CD4-positive, CD25-positive, alpha-beta regulatory T cell (primary cell): Measurements from ENCODE around the gene KLF3. TPM values are rescaled to one million over a fixed set of nuclear protein-coding genes. Genes with fewer than 3 reads are reported as not detected.

Experiments
- ATAC-seq, 2 donors: fragments of 150-1000 bp; cut with Tn5 transposase; one replicate each; pipeline ENCODE4 v1.10.0; 2021; ENCODE audit warnings: low read depth in 2 of 2, moderate number of reproducible peaks in 2 of 2, moderate library complexity in 1 of 2
- DNase-seq, 3 donors: peaks; one replicate each; pipeline versions ENCODE4 v3.0.0 to v3.0.0-alpha.2; 2012 to 2022; ENCODE audit warnings: mixed read lengths in 1 of 3
- H3K27ac ChIP-seq: one replicate; pipeline ENCODE4 v1.7.0; 2013; ENCODE audit warnings: mild to moderate bottlenecking, low read length; ENCODE audit not compliant: insufficient read depth, poor library complexity, severe bottlenecking
- H3K27me3 ChIP-seq: one replicate; pipeline ENCODE4 v1.7.0; 2013; ENCODE audit warnings: low read length; ENCODE audit not compliant: control insufficient read depth, insufficient read depth
- H3K36me3 ChIP-seq: one replicate; pipeline ENCODE4 v1.7.0; 2013; ENCODE audit warnings: mild to moderate bottlenecking, low read length, moderate library complexity; ENCODE audit not compliant: control insufficient read depth, insufficient read depth
- H3K4me1 ChIP-seq: 2 replicates; pipeline ENCODE4 v1.7.0; 2013; ENCODE audit warnings: mild to moderate bottlenecking, low read length; ENCODE audit not compliant: insufficient read depth, control insufficient read depth, poor library complexity, severe bottlenecking
- H3K4me3 ChIP-seq: one replicate; pipeline ENCODE4 v1.7.0; 2013; ENCODE audit warnings: low read depth, mild to moderate bottlenecking, low read length, moderate library complexity
- H3K9me3 ChIP-seq, 2 experiments: 1 replicate in 1 of 2; 2 replicates in 1 of 2; pipeline ENCODE4 v1.7.0; 2013; ENCODE audit warnings: low read length in 2 of 2, mild to moderate bottlenecking in 1 of 2, moderate library complexity in 1 of 2; ENCODE audit not compliant: control insufficient read depth in 2 of 2
- H3K27ac Mint-ChIP-seq, 3 donors: one replicate each; pipeline ENCODE4 v1.8.0; 2020 to 2022; ENCODE audit warnings: mild to moderate bottlenecking in 3 of 3, mixed read lengths in 3 of 3, moderate library complexity in 2 of 3
- H3K27me3 Mint-ChIP-seq: one replicate; pipeline ENCODE4 v1.8.0; 2022; ENCODE audit warnings: mild to moderate bottlenecking, mixed read lengths
- H3K36me3 Mint-ChIP-seq: one replicate; pipeline ENCODE4 v1.8.0; 2020; ENCODE audit warnings: mixed read lengths
- H3K4me1 Mint-ChIP-seq, 4 donors: one replicate each; pipeline ENCODE4 v1.8.0; 2020 to 2022; ENCODE audit warnings: mixed read lengths in 4 of 4, mild to moderate bottlenecking in 1 of 4
- H3K4me3 Mint-ChIP-seq, 4 donors: one replicate each; pipeline ENCODE4 v1.8.0; 2020 to 2022; ENCODE audit warnings: mild to moderate bottlenecking in 4 of 4, mixed read lengths in 4 of 4, moderate library complexity in 3 of 4
- H3K9me3 Mint-ChIP-seq, 7 donors: one replicate each; pipeline ENCODE4 v1.8.0; 2020 to 2022; ENCODE audit warnings: mixed read lengths in 7 of 7, mild to moderate bottlenecking in 3 of 7, moderate library complexity in 2 of 7
- polyA plus RNA-seq, 4 donors: library from polyadenylated mRNA; unstranded; fragments of 300-500 nt; fragmentation: Illumina TruSeq; gene quantifications; one replicate each; pipeline ENCODE4 v1.2.3, GENCODE V29; 2021
- total RNA-seq: library from RNA; stranded (reverse); gene quantifications from one replicate; pipeline ENCODE4 v1.2.3, GENCODE V29; 2022

Gene KLF3
- total and polyA plus RNA-seq, 5 donors from 2014 or later, result 74.9 to 126 (median 87.0) TPM

GRCh38 chr4:38634047-38634759 is 29.8 kb upstream of the KLF3 start:
- Histone ChIP-seq H3K4me3 (no peak overlapping the region), H3K27ac (no peak overlapping the region), H3K9me3 (no peaks in the 10 kb centered on the region), H3K27me3 (peaks cover 7% of the 10 kb centered on the region), H3K36me3 (no peaks in the 10 kb centered on the region), H3K4me1 (no peaks in the 10 kb centered on the region)
- H3K4me1 Mint-ChIP-seq, result peaks cover 0 to 8% (median 2%) of the 10 kb centered on the region in 4 donors
- H3K27ac Mint-ChIP-seq, result peak overlapping the region in 2 of 3 donors; percentile 3 to 79
- peaks cover 0 to 1% (median 0%) of the 10 kb centered on the region in 7 donors for H3K9me3 Mint-ChIP-seq
- no peak for DNase-seq
- no peak for ATAC-seq
- peaks cover 16% of the 10 kb centered on the region for H3K27me3 Mint-ChIP-seq
- H3K4me3 Mint-ChIP-seq, result no peak overlapping the region
- no peaks in the 10 kb centered on the region for H3K36me3 Mint-ChIP-seq

DNA sequence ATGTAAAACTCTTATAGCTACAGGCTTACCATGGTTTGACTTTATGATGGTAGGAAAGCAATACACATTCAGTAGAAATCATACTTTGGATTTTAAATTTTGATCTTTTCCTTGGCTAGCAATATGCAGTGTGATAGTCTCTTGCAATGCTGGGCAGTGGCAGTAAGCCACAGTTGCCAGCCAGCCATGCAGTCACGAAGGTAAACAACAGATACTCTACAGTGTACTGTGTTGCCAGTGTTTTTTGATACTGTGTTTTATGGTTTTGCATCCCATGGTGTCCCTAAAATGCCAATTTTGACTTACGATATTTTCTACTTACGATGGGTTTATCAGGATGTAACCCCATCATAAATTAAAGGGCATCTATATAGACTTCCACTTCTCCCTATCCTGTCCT is 24.8 kb upstream of the KLF3 start:
- H3K36me3 Mint-ChIP-seq, result peaks cover 10% of the 10 kb centered on the region
- DNase-seq, result no peak

DNA sequence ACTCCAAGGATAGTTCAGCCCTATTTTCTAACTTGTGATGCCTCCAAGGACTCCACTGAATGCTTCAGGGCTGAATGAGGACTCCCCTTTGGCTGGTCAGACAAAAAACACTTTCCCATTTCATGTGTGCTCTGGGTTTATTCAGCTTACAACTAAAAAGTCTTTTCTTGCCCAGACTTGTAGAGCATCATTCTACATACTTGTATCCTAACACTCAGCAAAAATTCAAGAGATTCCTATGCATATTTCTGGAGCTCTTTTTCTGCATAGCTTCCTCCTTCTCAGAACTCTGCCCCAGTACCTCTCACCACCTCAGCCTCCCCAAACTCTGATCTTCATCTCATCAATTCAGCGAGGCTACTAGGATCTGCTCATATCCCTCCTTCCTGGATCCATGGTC is 22.2 kb upstream of the KLF3 start:
- Mint-ChIP-seq H3K4me3 (no peak overlapping the region), H3K27me3 (peaks cover 51% of the 10 kb centered on the region), H3K27ac (no peak overlapping the region), H3K36me3 (peaks cover 17% of the 10 kb centered on the region), H3K4me1 (peaks cover 3 to 6% (median 5%) of the 10 kb centered on the region in 4 donors), H3K9me3 (peaks cover 0 to 15% (median 0%) of the 10 kb centered on the region in 7 donors)
- Histone ChIP-seq H3K4me1 (no peaks in the 10 kb centered on the region), H3K27ac (no peak overlapping the region), H3K4me3 (no peak overlapping the region), H3K9me3 (peaks cover 0 to 3% of the 10 kb centered on the region in 2 experiments), H3K27me3 (peaks cover 20% of the 10 kb centered on the region), H3K36me3 (no peaks in the 10 kb centered on the region)
- ATAC-seq, result no peak
- no peak for DNase-seq

More for the DNA sequence above, 24.8 kb upstream of the KLF3 start:
- peaks cover 0 to 15% (median 0%) of the 10 kb centered on the region in 7 donors for H3K9me3 Mint-ChIP-seq
- no peak for ATAC-seq
- peaks cover 0 to 5% (median 4%) of the 10 kb centered on the region in 4 donors for H3K4me1 Mint-ChIP-seq
- H3K27ac ChIP-seq, result no peak overlapping the region
- no peaks in the 10 kb centered on the region for H3K36me3 ChIP-seq
- no peak overlapping the region for H3K4me3 ChIP-seq
- H3K27ac Mint-ChIP-seq, result no peak overlapping the region
- H3K27me3 ChIP-seq, result peaks cover 20% of the 10 kb centered on the region
- no peaks in the 10 kb centered on the region for H3K4me1 ChIP-seq
- peaks cover 0 to 3% of the 10 kb centered on the region in 2 experiments for H3K9me3 ChIP-seq
- H3K4me3 Mint-ChIP-seq, result no peak overlapping the region
- peaks cover 47% of the 10 kb centered on the region for H3K27me3 Mint-ChIP-seq

DNA sequence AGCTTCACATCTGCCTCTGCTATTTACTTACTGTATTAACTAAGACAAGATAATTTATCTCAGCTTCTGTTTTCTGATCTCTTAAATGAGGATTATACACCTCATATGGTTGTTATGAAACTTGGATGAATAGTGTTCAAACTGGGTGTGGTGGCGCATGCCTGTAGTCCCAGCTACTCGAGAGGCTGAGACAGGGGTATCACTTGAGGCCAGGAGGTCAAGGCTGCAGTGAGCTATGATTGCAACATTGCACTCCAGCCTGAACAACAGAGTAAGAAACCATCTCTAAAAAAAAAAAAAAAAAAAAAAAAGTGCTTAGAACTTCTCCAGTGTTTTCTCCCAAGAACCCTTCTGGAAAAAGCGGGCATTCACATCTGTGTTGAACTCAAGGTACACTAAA is 19.8 kb upstream of the KLF3 start:
- Mint-ChIP-seq H3K4me1 (peaks cover 5 to 22% (median 13%) of the 10 kb centered on the region in 4 donors), H3K4me3 (no peak overlapping the region), H3K27me3 (peaks cover 51% of the 10 kb centered on the region), H3K27ac (no peak overlapping the region), H3K9me3 (peaks cover 0 to 15% (median 0%) of the 10 kb centered on the region in 7 donors), H3K36me3 (peaks cover 17% of the 10 kb centered on the region)
- Histone ChIP-seq H3K27ac (no peak overlapping the region), H3K9me3 (peaks cover 0 to 3% of the 10 kb centered on the region in 2 experiments), H3K4me3 (no peak overlapping the region), H3K4me1 (peaks cover 7% of the 10 kb centered on the region), H3K27me3 (peaks cover 14% of the 10 kb centered on the region), H3K36me3 (no peaks in the 10 kb centered on the region)
- DNase-seq (no peak), ATAC-seq (no peak)

DNA sequence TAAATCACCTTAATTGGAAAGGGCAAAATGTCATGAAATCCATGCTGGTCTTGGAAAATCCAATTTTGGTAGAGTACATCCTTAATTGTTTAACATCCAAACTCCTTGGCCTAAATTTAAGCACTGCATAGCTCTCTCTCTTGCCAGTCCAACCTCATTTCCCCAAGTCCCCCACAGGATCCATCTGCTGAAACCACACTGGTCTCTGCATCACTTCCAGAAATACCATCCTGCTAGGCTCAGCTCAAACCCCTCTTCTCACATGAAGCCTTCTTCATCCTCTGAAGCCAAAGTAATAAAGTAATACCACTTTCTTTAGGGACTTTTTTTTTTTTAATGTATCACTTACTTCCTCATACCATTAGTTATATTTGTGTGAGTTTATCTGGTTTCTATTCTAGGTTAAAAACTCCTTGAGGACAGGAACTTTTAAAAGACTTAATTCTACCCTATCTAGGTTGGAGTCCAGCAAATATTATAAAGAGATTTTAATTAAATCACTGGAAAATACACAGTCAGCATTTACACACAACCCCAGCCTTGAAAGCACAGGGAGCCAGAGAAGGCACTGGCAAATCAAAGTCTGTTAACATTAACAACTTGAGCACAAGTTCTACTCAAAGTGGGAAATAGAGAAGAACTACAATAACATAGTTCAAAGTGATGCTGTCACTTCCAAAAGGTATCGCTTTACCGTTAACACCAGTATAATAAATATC is 16.7 kb upstream of the KLF3 start:
- Mint-ChIP-seq H3K4me3 (no peak overlapping the region), H3K27me3 (peaks cover 32% of the 10 kb centered on the region), H3K9me3 (peaks cover 0 to 6% (median 0%) of the 10 kb centered on the region in 7 donors), H3K27ac (peak overlapping the region in 2 of 3 donors; percentile 17 to 20), H3K36me3 (peaks cover 12% of the 10 kb centered on the region), H3K4me1 (peaks cover 5 to 29% (median 19%) of the 10 kb centered on the region in 4 donors)
- H3K36me3 ChIP-seq, result no peaks in the 10 kb centered on the region
- DNase-seq (no peak), ATAC-seq (no peak)
- no peaks in the 10 kb centered on the region for H3K9me3 ChIP-seq
- H3K27ac ChIP-seq, result no peak overlapping the region
- peaks cover 7% of the 10 kb centered on the region for H3K4me1 ChIP-seq
- H3K27me3 ChIP-seq, result peaks cover 5% of the 10 kb centered on the region
- H3K4me3 ChIP-seq, result no peak overlapping the region

DNA sequence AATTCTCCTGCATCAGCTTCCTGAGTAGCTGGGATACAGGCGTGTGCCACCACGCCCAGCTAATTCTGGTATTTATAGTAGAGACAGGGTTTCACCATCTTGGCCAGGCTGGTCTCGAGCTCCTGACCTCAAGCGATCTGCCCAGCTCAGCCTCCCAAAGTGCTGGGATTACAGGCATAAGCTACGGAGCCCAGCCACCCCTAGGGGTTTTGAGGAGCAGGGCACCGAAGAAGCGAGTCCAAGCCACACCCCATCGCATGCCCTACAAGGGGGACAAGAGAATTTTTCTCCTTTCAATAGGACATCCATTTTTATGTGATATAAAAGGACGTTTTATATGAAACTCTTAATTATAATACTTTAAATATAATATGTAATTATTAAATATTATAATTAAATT is 13.9 kb upstream of the KLF3 start:
- Histone ChIP-seq H3K4me1 (peaks cover 30% of the 10 kb centered on the region), H3K27me3 (no peaks in the 10 kb centered on the region), H3K27ac (no peak overlapping the region), H3K9me3 (no peaks in the 10 kb centered on the region), H3K36me3 (no peaks in the 10 kb centered on the region), H3K4me3 (no peak overlapping the region)
- ATAC-seq (no peak), DNase-seq (no peak)
- Mint-ChIP-seq H3K4me3 (no peak overlapping the region), H3K27ac (no peak overlapping the region), H3K4me1 (peaks cover 16 to 57% (median 38%) of the 10 kb centered on the region in 4 donors), H3K9me3 (peaks cover 0 to 5% (median 0%) of the 10 kb centered on the region in 7 donors), H3K27me3 (peaks cover 20% of the 10 kb centered on the region), H3K36me3 (peaks cover 13% of the 10 kb centered on the region)

- Histone ChIP-seq H3K4me3 (peak overlapping the region; percentile 61), H3K4me1 (peaks cover 50% of the 10 kb centered on the region), H3K27ac (peak overlapping the region; percentile 92), H3K27me3 (no peaks in the 10 kb centered on the region), H3K9me3 (no peaks in the 10 kb centered on the region), H3K36me3 (no peaks in the 10 kb centered on the region)
- Mint-ChIP-seq H3K27ac (peak overlapping the region; percentile 98 to 99 (median 99)), H3K4me1 (peaks cover 37 to 77% (median 49%) of the 10 kb centered on the region in 4 donors), H3K9me3 (peaks cover 0 to 1% (median 0%) of the 10 kb centered on the region in 7 donors), H3K36me3 (peaks cover 7% of the 10 kb centered on the region), H3K27me3 (peaks cover 11% of the 10 kb centered on the region), H3K4me3 (peak overlapping the region; percentile 85 to 91 (median 87))
- ATAC-seq (peak; percentile 89 to 91), DNase-seq (peak in 2 of 3 donors; percentile 80 to 94)
Observed at GRCh38 chr4:38654273-38654672, 9.7 kb upstream of the KLF3 start.
